Activated T-cell treated with anti-CD3 and anti-CD28 coated beads, Interleukin-2, amount 50 U/mL, for 24 hours (primary cell): ENCODE results near the gene VAV1.

ENCODE experiments used
- DNase-seq: peaks from one replicate; pipeline ENCODE4 v3.0.0-alpha.2; 2020
- H3K27ac Mint-ChIP-seq: 2 replicates; pipeline ENCODE4 v1.8.0; 2020; ENCODE audit warnings: mild to moderate bottlenecking, mixed read lengths
- H3K27me3 Mint-ChIP-seq: 2 replicates; pipeline ENCODE4 v1.8.0; 2020; ENCODE audit warnings: mixed read lengths
- H3K36me3 Mint-ChIP-seq: 2 replicates; pipeline ENCODE4 v1.8.0; 2020; ENCODE audit warnings: low read depth, mixed read lengths
- H3K4me1 Mint-ChIP-seq: 2 replicates; pipeline ENCODE4 v1.8.0; 2020; ENCODE audit warnings: low read depth, mixed read lengths
- H3K4me3 Mint-ChIP-seq: 2 replicates; pipeline ENCODE4 v1.8.0; 2020; ENCODE audit warnings: mild to moderate bottlenecking, moderate library complexity, mixed read lengths
- H3K9me3 Mint-ChIP-seq: 2 replicates; pipeline ENCODE4 v1.8.0; 2020; ENCODE audit warnings: mixed read lengths

VAV1 gene

GRCh38 chr19:6772028-6772865 is at the start of gene VAV1:
VAV1 (plus strand) TSS chr19:6772708; CDS start chr19:6772808, 100 bp downstream.
- peaks cover 2% of the 10 kb centered on the region for H3K9me3 Mint-ChIP-seq
- H3K4me3 Mint-ChIP-seq = peak within 1 kb of the TSS; percentile 95
- H3K36me3 Mint-ChIP-seq = peaks cover 38% of the 10 kb centered on the region
- H3K27me3 Mint-ChIP-seq = no peaks in the 10 kb centered on the region
- DNase-seq = peak; percentile 83
- H3K4me1 Mint-ChIP-seq = peaks cover 52% of the 10 kb centered on the region
- peak within 1 kb of the TSS; percentile 97 for H3K27ac Mint-ChIP-seq

- Mint-ChIP-seq H3K4me3 (no peak overlapping the region), H3K4me1 (peaks cover 21% of the 10 kb centered on the region), H3K9me3 (no peaks in the 10 kb centered on the region), H3K27me3 (no peaks in the 10 kb centered on the region), H3K27ac (no peak overlapping the region), H3K36me3 (no peaks in the 10 kb centered on the region)
- DNase-seq = no peak
Observed at GRCh38 chr19:6723108-6723618, 49.3 kb upstream of the VAV1 start.

- DNase-seq = no peak
- no peaks in the 10 kb centered on the region for H3K27me3 Mint-ChIP-seq
- H3K4me3 Mint-ChIP-seq = no peak overlapping the region
- no peaks in the 10 kb centered on the region for H3K9me3 Mint-ChIP-seq
- no peaks in the 10 kb centered on the region for H3K36me3 Mint-ChIP-seq
- H3K27ac Mint-ChIP-seq = no peak overlapping the region
- H3K4me1 Mint-ChIP-seq = peaks cover 21% of the 10 kb centered on the region
Observed at GRCh38 chr19:6723738-6724137, 48.8 kb upstream of the VAV1 start.

- Mint-ChIP-seq H3K4me1 (peaks cover 20% of the 10 kb centered on the region), H3K36me3 (peaks cover 4% of the 10 kb centered on the region), H3K9me3 (no peaks in the 10 kb centered on the region), H3K27ac (peak overlapping the region; percentile 29), H3K4me3 (no peak overlapping the region), H3K27me3 (no peaks in the 10 kb centered on the region)
- no peak for DNase-seq
Observed at GRCh38 chr19:6724631-6725492, 47.6 kb upstream of the VAV1 start.

- H3K27me3 Mint-ChIP-seq = no peaks in the 10 kb centered on the region
- H3K4me3 Mint-ChIP-seq = no peak overlapping the region
- H3K9me3 Mint-ChIP-seq = no peaks in the 10 kb centered on the region
- no peak for DNase-seq
- H3K36me3 Mint-ChIP-seq = peaks cover 9% of the 10 kb centered on the region
- peaks cover 15% of the 10 kb centered on the region for H3K4me1 Mint-ChIP-seq
- H3K27ac Mint-ChIP-seq = no peak overlapping the region
Observed at GRCh38 chr19:6725513-6726231, 46.8 kb upstream of the VAV1 start.

- H3K36me3 Mint-ChIP-seq = peaks cover 25% of the 10 kb centered on the region
- H3K27me3 Mint-ChIP-seq = no peaks in the 10 kb centered on the region
- H3K4me3 Mint-ChIP-seq = no peak overlapping the region
- H3K9me3 Mint-ChIP-seq = no peaks in the 10 kb centered on the region
- H3K4me1 Mint-ChIP-seq = peaks cover 5% of the 10 kb centered on the region
- no peak overlapping the region for H3K27ac Mint-ChIP-seq
- DNase-seq = no peak
Observed at GRCh38 chr19:6728346-6728745, 44.2 kb upstream of the VAV1 start.

- no peak overlapping the region for H3K27ac Mint-ChIP-seq
- no peaks in the 10 kb centered on the region for H3K27me3 Mint-ChIP-seq
- H3K9me3 Mint-ChIP-seq = no peaks in the 10 kb centered on the region
- no peak for DNase-seq
- peaks cover 3% of the 10 kb centered on the region for H3K4me1 Mint-ChIP-seq
- H3K36me3 Mint-ChIP-seq = peaks cover 37% of the 10 kb centered on the region
- H3K4me3 Mint-ChIP-seq = no peak overlapping the region
Observed at GRCh38 chr19:6729573-6730152, 42.8 kb upstream of the VAV1 start.

GRCh38 chr19:6730153-6730804 is 42.2 kb upstream of the VAV1 start:
- no peaks in the 10 kb centered on the region for H3K9me3 Mint-ChIP-seq
- H3K27me3 Mint-ChIP-seq = no peaks in the 10 kb centered on the region
- no peak overlapping the region for H3K4me3 Mint-ChIP-seq
- H3K36me3 Mint-ChIP-seq = peaks cover 37% of the 10 kb centered on the region
- H3K4me1 Mint-ChIP-seq = peaks cover 4% of the 10 kb centered on the region
- DNase-seq = peak; percentile 63
- H3K27ac Mint-ChIP-seq = no peak overlapping the region

- Mint-ChIP-seq H3K4me3 (no peak overlapping the region), H3K27me3 (no peaks in the 10 kb centered on the region), H3K4me1 (peaks cover 9% of the 10 kb centered on the region), H3K36me3 (peaks cover 41% of the 10 kb centered on the region), H3K9me3 (no peaks in the 10 kb centered on the region), H3K27ac (no peak overlapping the region)
- DNase-seq = no peak
Observed at GRCh38 chr19:6730941-6731670, 41.4 kb upstream of the VAV1 start.

GRCh38 chr19:6731822-6732221 is 40.7 kb upstream of the VAV1 start:
- Mint-ChIP-seq H3K27ac (no peak overlapping the region), H3K9me3 (no peaks in the 10 kb centered on the region), H3K36me3 (peaks cover 49% of the 10 kb centered on the region), H3K4me1 (peaks cover 13% of the 10 kb centered on the region), H3K4me3 (no peak overlapping the region), H3K27me3 (no peaks in the 10 kb centered on the region)
- DNase-seq = no peak

GRCh38 chr19:6732803-6733337 is 39.6 kb upstream of the VAV1 start:
- Mint-ChIP-seq H3K4me1 (peaks cover 16% of the 10 kb centered on the region), H3K9me3 (no peaks in the 10 kb centered on the region), H3K27me3 (no peaks in the 10 kb centered on the region), H3K4me3 (no peak overlapping the region), H3K27ac (no peak overlapping the region), H3K36me3 (peaks cover 50% of the 10 kb centered on the region)
- DNase-seq = no peak

- Mint-ChIP-seq H3K27me3 (no peaks in the 10 kb centered on the region), H3K36me3 (peaks cover 50% of the 10 kb centered on the region), H3K4me1 (peaks cover 22% of the 10 kb centered on the region), H3K9me3 (no peaks in the 10 kb centered on the region), H3K27ac (no peak overlapping the region), H3K4me3 (no peak overlapping the region)
- no peak for DNase-seq
Observed at GRCh38 chr19:6733338-6734095, 39.0 kb upstream of the VAV1 start.
